OCI-LY3 (cell line): ENCODE results near the gene PHC2.

Source experiments
- H2AFZ ChIP-seq: fragments of 200-600, 300-600 bp; shearing (Covaris generic); 2 replicates; pipeline ENCODE4 v1.6.0; 2014; ENCODE audit warnings: antibody characterized with exemption, low read depth, low read length
- H3K27ac ChIP-seq: fragments of 200-600, 300-600 bp; sonication (generic); 2 replicates; pipeline ENCODE4 v1.5.1; 2014; ENCODE audit warnings: mild to moderate bottlenecking, low read length, moderate library complexity, mixed read lengths
- H3K27me3 ChIP-seq: fragments of 200-600, 300-600 bp; sonication (generic); 2 replicates; pipeline ENCODE4 v1.6.1; 2014; ENCODE audit warnings: low read depth, low read length, mixed read lengths
- H3K36me3 ChIP-seq: fragments of 200-600, 300-600 bp; sonication (generic); replicated peaks from 2 replicates; pipeline ENCODE3; 2014; ENCODE audit warnings: low read depth, low read length, mixed read lengths
- H3K4me1 ChIP-seq: fragments of 300-600, 200-600 bp; sonication (generic); 2 replicates; pipeline ENCODE4 v1.6.1; 2014; ENCODE audit warnings: low read length, mixed read lengths
- H3K4me2 ChIP-seq: fragments of 200-600, 300-600 bp; sonication (generic); 2 replicates; pipeline ENCODE4 v1.6.1; 2014; ENCODE audit warnings: low read length, mixed read lengths
- H3K4me3 ChIP-seq: fragments of 300-600, 200-600 bp; sonication (generic); 2 replicates; pipeline ENCODE4 v1.5.1; 2014; ENCODE audit warnings: antibody characterized with exemption, mild to moderate bottlenecking, low read length, moderate library complexity
- H3K79me2 ChIP-seq: fragments of 300-600, 200-600 bp; shearing (Covaris generic); 2 replicates; pipeline ENCODE4 v1.6.1; 2014; ENCODE audit warnings: mild to moderate bottlenecking, low read length, mixed read lengths
- H3K9ac ChIP-seq: fragments of 300-600, 200-600 bp; shearing (Covaris generic); 2 replicates; pipeline ENCODE4 v1.6.0; 2014; ENCODE audit warnings: mild to moderate bottlenecking, low read length, moderate library complexity
- H3K9me3 ChIP-seq: fragments of 200-600, 300-600 bp; shearing (Covaris generic); 2 replicates; pipeline ENCODE4 v1.6.1; 2014; ENCODE audit warnings: low read length, mixed read lengths; ENCODE audit not compliant: insufficient read depth
- H4K20me1 ChIP-seq: fragments of 200-600, 300-600 bp; sonication (generic); 2 replicates; pipeline ENCODE4 v1.6.1; 2016; ENCODE audit warnings: low read length, mixed read lengths; ENCODE audit not compliant: insufficient read depth
- CTCF ChIP-seq: fragments of 200-600, 300-600 bp; sonication (generic); IDR thresholded peaks from 2 replicates; pipeline ENCODE4 v1.5.1; 2014; ENCODE audit warnings: antibody characterized with exemption, low read length, low read depth
- EZH2phosphoT487 ChIP-seq: fragments of 200-600 bp; shearing (Covaris generic); IDR thresholded peaks from 2 replicates; pipeline ENCODE4 v1.6.1; 2018; ENCODE audit warnings: antibody characterized with exemption, mixed run types, low read depth

Gene PHC2

GRCh38 chr1:33363470-33363861 is 67.4 kb downstream of the PHC2 start:
- no peak overlapping the region for H3K4me2 ChIP-seq
- no peak overlapping the region for H3K9ac ChIP-seq
- no peak overlapping the region for H3K4me3 ChIP-seq

GRCh38 chr1:33363021-33363420 is 67.9 kb downstream of the PHC2 start:
- H4K20me1 ChIP-seq: no peaks in the 10 kb centered on the region
- no peak overlapping the region for H3K4me3 ChIP-seq
- no peak overlapping the region for H3K4me2 ChIP-seq
- H2AFZ ChIP-seq: no peak overlapping the region
- no peaks in the 10 kb centered on the region for H3K9me3 ChIP-seq
- H3K79me2 ChIP-seq: no peaks in the 10 kb centered on the region
- H3K27ac ChIP-seq: no peak overlapping the region
- TF ChIP-seq EZH2phosphoT487 (no peak), CTCF (no peak)
- H3K9ac ChIP-seq: no peak overlapping the region
- H3K4me1 ChIP-seq: 0 out of 2 replicates have a peak, but pooled peaks cover 3% of the 10 kb centered on the region
- no peaks in the 10 kb centered on the region for H3K36me3 ChIP-seq
- H3K27me3 ChIP-seq: no peaks in the 10 kb centered on the region

More at GRCh38 chr1:33363470-33363861, 67.4 kb downstream of the PHC2 start:
- Histone ChIP-seq H3K4me1 (0 out of 2 replicates have a peak, but pooled peaks cover 3% of the 10 kb centered on the region), H3K36me3 (no peaks in the 10 kb centered on the region), H4K20me1 (no peaks in the 10 kb centered on the region), H3K79me2 (no peaks in the 10 kb centered on the region), H2AFZ (no peak overlapping the region), H3K27ac (no peak overlapping the region), H3K27me3 (no peaks in the 10 kb centered on the region), H3K9me3 (no peaks in the 10 kb centered on the region)
- TF ChIP-seq EZH2phosphoT487 (no peak), CTCF (no peak)

- Histone ChIP-seq H3K4me2 (no peak overlapping the region), H3K9ac (no peak overlapping the region), H3K36me3 (no peaks in the 10 kb centered on the region), H3K27me3 (no peaks in the 10 kb centered on the region), H3K27ac (no peak overlapping the region), H3K4me1 (no peaks in the 10 kb centered on the region), H2AFZ (no peak overlapping the region), H3K4me3 (no peak overlapping the region), H3K9me3 (no peaks in the 10 kb centered on the region), H4K20me1 (no peaks in the 10 kb centered on the region), H3K79me2 (no peaks in the 10 kb centered on the region)
- TF ChIP-seq EZH2phosphoT487 (no peak), CTCF (no peak)
Measured at GRCh38 chr1:33361532-33362235, 69.2 kb downstream of the PHC2 start.

- H3K4me2 ChIP-seq: no peak overlapping the region
- H3K27ac ChIP-seq: no peak overlapping the region
- no peak for TF ChIP-seq EZH2phosphoT487
- no peak for TF ChIP-seq CTCF
Measured at GRCh38 chr1:33360367-33360766, 70.5 kb downstream of the PHC2 start.

More at GRCh38 chr1:33360367-33360766, 70.5 kb downstream of the PHC2 start:
- Histone ChIP-seq H3K27me3 (no peaks in the 10 kb centered on the region), H3K9ac (no peak overlapping the region), H3K9me3 (no peaks in the 10 kb centered on the region), H3K79me2 (no peaks in the 10 kb centered on the region), H4K20me1 (no peaks in the 10 kb centered on the region), H3K4me1 (no peaks in the 10 kb centered on the region), H2AFZ (no peak overlapping the region), H3K36me3 (no peaks in the 10 kb centered on the region), H3K4me3 (no peak overlapping the region)
